HuH-7 (cell line): ENCODE data around the gene NDUFS8.
A peak's percentile ranks its signal among the peaks of the same experiment; 100 is the strongest.

ENCODE experiments used
- DNase-seq: peaks from one replicate; pipeline ENCODE4 v3.0.0; 2011; ENCODE audit warnings: low spot score

NDUFS8 gene

DNA sequence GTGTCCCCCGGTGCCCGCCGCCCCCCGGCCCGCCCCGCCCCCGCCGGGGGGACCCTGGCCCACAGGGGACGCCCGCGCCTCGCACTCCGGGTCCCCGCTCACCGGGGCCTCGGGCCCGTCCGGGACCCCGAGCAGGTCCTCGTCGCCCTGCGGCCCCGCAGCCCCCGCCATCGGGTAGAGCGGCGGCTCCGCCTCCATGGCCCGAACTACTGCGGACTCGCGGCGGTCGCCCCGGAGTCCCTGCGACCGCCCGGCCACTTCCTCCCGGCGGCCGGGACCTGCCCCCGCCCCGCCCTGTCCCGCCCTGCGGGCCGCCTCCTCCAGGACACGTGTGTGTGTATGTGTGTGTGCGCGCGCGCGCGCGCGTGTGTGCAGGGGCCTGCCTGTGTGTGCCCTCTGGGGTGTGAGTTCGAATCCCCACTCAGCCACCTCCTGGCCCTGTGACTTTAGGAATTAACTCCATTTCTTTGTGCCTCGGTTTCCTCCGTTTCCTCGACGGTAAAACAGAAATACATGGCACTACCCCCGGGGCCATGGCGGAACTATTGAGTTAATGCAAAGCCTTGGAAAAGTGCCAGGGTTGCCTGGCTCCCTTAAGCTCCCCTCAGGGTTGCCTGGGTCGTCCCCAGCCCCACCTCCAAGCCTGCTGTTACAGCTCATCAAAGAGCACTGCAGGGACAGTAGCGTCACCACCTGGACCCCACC is 26.5 kb upstream of the NDUFS8 start, which contains the start of gene UNC93B1:
Gene UNC93B1 (minus strand): TSS at position 252 of the 705 bp plus-strand sequence. CDS start 54 bp downstream, at position 198.
- DNase-seq = peak; percentile 100

DNA sequence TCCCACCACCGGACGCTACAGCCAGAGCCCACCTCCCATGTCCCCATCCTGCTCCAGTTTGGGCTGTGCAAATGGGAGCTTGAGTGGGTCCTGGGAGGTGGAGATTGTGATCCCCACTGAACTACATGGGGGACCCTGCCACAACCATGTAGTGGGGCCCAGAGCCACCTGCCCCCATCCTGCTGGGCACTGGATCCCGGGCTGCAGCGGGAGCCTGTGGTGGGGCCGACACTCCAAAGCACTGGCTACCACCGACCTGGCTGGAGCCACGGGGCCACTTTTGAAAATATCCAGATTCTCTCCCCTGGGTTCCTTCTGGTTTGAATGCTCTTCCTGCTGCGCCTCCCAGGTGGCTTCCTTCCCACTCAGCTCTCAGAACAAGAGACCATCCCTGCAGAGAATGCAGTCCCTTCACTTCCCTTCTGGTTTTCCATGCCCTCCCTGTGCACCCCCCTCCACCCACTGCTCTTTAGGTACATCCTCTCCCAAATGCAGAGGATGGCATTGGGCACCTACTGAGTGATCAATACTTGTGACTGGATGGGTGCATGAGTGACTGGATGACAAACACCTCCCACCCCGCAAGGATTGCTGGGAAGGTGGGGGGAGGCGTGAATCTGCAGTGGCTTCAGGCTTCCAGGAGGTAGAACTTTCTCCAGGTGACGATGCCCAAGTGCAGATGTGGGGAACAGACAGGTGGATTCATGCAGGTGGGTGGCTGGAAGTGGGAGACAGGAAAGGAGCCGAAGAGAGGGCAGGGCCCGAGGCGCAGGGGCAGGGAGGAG is 25.7 kb upstream of the NDUFS8 start:
- no peak for DNase-seq

GRCh38 chr11:68006606-68007166 is 23.8 kb upstream of the NDUFS8 start:
- DNase-seq = no peak

- DNase-seq = no peak
Observed at GRCh38 chr11:68007498-68008380, 22.7 kb upstream of the NDUFS8 start.

GRCh38 chr11:68008381-68009337 is 21.8 kb upstream of the NDUFS8 start:
- no peak for DNase-seq

DNA sequence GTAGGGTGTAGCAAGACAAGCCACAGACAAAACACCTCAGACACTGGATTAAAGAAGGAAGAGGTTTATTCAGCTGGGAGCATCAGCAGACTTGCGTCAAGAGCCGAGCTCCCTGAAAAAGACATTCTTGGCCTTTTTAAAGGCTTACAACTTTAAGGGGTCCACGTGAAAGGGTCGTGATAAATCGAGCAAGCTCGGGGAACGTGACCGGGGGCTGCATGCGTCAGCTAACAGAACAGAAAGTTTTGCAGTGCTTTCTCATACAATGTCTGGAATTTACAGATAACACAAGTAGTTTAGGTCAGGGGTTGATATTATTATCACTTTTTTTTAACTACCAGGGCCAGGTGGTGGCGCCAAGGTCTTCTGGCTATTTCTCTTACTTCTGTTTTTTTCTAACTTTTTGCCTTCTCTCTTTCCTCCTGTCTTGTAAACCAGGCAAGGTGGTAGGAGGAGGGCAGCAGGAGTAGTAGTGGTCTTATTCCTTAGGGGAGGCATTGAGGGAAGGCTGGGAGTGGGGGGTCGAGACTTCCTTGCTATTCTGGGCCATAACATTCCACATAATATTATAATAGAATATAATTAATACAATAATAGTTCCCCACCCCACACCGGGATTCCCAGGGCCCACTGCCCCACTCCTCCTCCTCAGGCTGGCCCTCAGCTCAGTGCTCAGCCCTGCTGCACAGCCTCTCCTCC is 20.9 kb upstream of the NDUFS8 start:
- DNase-seq = no peak

- DNase-seq = peak; percentile 100
Observed at GRCh38 chr11:68010090-68011041, 20.1 kb upstream of the NDUFS8 start, which contains the start of gene ALDH3B1. ALDH3B1 (plus strand) TSS chr11:68010327; CDS start chr11:68015298, 4,971 bp downstream.

DNA sequence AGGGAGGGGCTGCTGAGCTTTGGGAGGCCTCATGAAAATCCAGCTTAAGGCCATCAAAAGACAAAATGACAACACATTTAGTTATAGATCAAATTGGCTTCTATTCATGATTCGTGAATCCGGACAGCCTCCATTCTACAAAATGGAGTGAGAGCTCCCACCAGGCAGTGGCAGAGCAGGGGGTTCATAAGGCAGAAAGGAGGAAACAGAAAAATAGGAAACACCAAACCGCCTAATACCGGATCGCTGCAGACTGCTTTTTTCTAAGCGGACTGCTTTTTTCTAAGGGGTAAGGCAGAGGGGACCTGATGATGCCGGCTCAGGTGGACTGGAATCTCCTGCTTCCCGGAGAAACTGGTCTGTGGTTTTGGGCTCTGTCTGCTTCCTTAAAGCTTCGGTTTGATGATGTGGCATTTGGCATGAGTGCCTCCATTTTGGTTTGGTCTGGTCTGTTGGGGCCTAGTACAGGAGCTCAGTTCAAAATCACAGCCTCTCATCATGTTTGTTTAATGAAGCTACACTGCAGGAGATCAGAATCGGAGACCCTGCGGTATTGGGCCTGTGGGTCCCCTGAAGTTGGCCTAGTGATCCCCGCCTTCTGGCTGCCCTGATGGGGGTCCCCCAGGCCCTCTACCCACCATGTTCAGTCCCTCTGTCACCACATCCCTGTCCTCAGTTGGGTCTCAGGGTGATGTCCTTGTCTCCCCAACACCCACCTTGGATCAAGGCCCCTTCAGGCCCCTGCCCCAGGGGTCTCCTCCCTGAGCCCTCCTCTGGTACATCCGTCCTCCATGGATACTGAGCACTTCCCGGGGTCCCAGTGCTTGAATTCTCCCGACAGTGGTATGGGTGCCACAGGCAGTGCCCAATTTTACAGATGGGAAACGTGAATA is 19.2 kb upstream of the NDUFS8 start:
- no peak for DNase-seq

DNA sequence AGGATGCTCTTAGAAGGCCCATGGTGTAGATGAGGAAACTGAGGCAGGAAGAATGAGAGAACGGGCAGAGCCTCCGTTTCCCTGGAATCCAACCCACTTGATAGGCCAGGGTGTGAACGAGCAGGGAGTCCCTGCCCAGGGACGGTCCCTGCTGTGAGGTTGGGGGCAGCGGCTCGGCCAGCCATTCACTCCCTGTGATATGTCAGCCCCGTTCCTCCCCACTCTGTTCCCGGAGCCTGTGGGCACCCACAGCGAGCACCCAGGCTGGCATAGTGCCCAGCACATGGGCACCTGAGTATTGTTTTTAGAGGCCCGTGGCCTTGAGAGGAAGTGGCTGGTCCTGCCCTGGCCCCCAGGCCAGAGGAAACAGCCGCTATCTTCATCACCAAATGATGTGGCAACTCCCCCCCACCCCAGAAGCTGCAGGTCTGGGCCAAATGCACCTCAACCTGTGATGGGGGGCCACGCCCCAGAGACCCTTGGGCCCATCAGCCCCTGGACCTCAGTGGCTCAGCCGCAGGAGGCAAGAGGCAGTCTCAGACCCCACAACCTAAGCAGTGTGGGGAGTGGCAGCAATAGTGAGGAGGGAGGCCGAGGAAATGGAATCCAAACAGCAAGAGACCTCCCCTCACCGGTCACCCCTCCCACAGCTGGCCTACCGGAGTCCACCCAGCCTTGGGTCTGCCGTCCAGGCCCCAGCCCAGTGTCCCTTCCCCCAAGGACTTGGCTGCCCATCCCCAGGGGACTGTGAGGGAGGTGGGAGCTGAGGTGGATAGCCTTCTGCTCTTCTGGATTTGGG is 18.2 kb upstream of the NDUFS8 start:
- DNase-seq = no peak

DNA sequence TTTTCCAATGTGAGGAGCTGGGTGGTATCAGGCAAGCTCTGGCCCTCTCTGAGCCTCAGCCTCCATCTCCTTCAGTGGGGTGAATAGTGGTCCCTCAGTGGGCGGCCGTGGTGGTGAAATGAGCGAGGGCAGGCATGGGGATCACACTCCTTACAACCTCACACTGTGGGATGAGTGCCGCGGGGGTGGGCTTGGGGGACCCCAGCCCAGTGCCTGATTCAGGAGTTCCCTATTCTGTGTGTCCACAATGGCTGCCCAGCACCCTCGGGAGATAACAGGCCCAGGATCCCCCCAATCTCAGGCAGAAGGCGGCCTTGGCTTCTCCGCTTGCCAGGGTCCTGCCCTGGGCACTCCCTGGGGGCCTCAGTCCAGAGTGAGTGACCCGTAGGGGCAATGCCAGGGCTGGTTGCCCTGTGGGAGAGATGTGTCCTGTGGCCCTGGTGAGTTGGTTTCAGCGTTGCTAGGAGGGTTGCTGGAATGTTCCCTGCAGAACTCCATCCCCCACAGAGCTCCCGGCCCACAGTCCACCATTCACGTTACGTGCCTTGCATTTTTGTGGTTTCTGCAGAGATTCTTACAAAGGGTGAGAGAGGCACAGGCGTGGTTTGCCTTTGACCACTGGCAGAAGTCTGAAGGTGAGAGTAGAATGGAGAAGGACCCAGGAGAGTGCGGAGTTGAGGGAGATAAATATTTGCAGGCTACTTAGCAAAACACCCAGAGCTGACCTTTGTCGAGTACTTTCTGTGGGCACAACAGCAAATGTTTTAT is 17.5 kb upstream of the NDUFS8 start:
- peak; percentile 94 for DNase-seq

- DNase-seq = no peak
Observed at GRCh38 chr11:68013611-68014156, 16.8 kb upstream of the NDUFS8 start.

- no peak for DNase-seq
Observed at GRCh38 chr11:68014157-68014946, 16.1 kb upstream of the NDUFS8 start.

- DNase-seq = no peak
Observed at GRCh38 chr11:68014947-68015447, 15.5 kb upstream of the NDUFS8 start.

- DNase-seq = no peak
Observed at GRCh38 chr11:68015467-68015866, 15.0 kb upstream of the NDUFS8 start.
